Activated T-cell treated with anti-CD3 and anti-CD28 coated beads for 24 hours (primary cell): Measurements from ENCODE around the gene IKZF2.

Source experiments
- DNase-seq: peaks from one replicate; pipeline ENCODE4 v3.0.0-alpha.2; 2020; ENCODE audit warnings: low read depth

IKZF2 gene

DNA sequence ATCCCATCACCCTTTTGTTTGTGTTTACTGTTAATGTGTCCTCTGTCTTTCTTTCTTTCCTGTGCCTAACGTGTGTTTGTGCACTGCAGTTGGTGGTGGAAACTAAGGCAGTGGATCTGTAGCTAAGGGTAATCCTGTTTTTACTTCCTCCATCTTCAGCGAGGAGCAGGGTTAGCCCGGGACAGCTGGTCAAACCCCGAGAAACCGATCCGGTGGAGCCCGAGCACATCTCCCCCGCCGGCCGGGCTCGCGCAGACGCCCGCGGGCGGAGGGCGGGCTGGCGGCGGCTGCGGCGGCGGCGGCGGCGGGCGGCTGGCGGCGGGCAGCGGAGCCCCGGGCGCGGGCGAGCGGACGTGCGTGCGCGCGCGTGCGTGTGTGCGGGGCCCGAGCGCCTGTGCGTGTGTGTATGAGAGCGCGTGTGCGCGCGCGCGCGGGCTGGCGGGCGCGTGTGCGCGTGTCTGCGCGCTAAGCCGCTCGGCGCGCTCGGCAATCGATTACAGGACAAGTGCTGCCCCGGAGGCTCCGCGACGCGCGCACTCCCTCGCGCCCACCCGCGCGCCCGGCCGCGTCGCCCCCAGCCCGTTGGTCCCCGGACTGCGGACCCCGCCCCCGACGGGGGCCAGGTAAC lies at the start of gene IKZF2:
TSS of gene IKZF2 (minus strand) at position 176 of the 628 bp plus-strand sequence. CDS start 2,983 bp downstream, outside the sequence.
- peak; percentile 59 for DNase-seq

DNA sequence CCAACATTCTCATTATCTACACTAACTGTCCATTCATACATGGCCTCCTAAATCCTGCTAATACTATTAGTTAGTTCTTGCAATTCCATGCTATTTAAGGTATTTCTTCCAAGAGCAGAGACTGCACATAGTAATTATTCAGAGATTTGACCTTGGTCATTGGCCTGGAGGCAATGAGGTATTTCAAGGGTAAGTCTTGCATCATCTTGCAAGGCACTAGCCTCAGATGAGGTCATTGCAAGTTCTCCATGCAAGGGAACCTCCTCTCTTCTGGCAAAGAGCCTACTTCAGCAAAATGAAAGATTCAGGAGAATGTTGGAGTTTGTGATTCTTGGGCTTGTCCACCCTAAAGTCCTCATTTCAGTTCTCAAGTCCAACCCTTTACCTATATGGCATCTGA lies 48.5 kb upstream of the IKZF2 start:
- no peak for DNase-seq

DNA sequence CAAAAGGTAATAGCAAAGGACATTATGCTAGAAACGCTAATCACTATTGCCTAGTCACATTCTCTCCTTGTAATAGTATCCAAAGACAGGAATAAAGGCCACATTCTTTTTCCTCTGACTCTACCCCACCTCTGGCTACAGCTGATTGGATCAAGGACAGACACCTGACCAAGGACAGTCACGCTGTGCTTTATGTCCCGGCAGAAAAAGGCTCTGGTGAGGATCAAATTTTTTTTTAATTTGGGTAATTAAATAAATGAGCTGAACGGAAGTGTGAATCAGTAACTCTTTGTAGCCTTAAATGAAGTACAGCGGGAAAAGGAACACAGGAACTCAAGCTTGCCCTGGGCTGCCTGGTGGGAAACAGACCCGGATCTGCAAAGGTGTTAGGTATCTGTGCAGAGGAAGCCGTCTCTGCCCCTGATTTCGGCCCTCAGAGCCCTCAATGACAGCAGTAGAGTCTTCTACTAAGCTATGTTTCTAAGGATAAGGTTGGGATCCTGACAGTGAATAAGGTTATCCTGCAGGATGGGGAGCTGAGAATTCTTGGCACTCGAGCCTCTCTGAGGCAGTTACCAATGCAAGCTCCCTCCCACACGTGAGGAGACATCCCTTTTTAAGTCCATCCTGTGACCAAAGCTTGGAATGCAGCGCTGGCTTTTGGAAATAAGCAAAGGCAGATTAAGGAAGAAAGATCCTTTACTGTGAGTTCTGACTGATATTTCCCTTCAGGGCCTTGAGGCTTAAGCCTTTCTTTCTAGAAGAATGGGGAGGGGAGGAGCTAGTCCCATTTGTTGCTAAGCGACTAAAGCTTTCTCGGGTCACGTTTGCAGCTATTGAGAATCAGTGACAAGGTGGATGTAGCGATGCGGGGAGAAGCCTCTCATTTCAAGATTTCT lies 37.8 kb upstream of the IKZF2 start:
- no peak for DNase-seq

GRCh38 chr2:213188533-213188867 lies 37.1 kb upstream of the IKZF2 start:
- no peak for DNase-seq

GRCh38 chr2:213187833-213188532 lies 36.6 kb upstream of the IKZF2 start:
- no peak for DNase-seq

- DNase-seq, result no peak
Measured at GRCh38 chr2:213187386-213187785, 36.0 kb upstream of the IKZF2 start.

DNA sequence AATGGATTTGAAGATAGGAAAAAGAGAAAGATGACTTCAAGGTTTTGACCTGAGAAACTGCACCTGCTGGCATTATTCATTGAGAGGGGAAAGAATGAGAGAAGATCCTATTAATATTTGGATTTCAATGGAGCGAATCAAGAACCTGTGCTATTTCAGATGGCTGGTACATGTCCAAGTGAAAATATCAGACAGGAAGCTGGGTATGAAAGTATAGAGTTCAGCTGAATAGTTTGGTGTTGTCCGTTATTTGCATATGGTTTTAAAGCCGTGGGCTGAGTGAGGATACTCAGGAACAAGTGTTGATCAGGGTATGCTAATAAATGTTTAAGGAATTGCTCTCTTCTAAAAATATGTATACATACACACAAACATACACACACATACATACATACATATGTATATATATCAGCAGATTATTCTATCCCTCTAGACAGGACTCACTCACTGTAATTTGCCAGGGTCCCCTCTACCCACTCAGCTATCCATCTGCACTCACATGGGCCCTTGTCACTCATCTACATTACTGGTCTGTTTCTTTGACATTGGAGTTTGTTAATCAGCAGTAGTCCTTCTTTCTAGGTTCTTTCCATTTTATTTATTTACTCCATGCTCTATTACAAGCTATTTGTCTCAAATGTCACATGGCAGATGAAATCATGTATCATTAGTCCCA lies 33.9 kb upstream of the IKZF2 start:
- no peak for DNase-seq

- no peak for DNase-seq
Measured at GRCh38 chr2:213181712-213182111, 30.3 kb upstream of the IKZF2 start.

DNA sequence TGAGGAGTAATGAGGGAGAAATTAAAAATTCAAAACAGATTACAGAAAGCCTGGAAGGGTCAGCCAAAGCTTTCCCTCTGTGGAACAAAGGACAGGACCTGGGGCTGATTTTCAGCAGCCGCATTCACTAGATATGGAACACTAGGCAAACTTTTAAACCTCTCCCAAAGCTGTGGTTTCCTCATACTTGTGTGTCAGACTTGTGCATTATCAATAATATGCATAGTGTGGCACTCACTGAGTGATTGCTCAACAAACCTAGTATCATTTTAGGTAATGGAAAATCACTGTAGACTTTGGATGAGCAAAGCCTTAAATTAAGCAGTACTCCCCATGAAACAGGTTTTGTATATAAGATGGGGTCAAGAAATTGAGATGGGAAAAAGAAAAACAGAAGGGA lies 26.3 kb upstream of the IKZF2 start:
- DNase-seq, result no peak

DNA sequence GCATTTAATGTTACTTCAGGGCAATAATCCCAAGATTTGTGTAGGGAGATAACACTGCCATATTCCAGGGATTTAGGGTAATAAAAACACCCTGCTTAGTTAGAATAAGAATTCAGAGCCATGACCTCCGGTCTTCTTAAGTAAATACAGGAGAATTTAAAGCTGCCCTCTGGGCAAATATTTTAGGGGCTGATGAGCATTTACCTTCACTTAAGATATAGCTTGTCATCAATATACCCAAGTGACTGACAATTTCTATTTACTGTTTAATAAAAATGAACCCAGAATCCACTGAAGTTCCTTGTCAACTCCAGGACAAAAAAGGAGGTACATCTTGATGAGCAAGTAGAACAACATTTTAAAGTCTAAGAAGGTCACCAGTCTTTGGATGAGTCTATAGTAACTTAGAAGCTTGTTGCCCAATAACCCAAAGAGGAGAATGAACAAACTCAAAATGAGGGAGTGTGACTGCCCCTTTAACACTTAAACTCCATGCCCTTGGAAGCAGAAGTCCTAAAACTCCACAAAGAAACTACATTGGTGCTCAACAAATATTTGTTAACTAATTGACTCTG lies 24.3 kb upstream of the IKZF2 start:
- DNase-seq, result no peak

GRCh38 chr2:213172641-213173040 lies 21.2 kb upstream of the IKZF2 start:
- DNase-seq, result no peak

GRCh38 chr2:213171147-213171546 lies 19.7 kb upstream of the IKZF2 start:
- DNase-seq, result no peak

DNA sequence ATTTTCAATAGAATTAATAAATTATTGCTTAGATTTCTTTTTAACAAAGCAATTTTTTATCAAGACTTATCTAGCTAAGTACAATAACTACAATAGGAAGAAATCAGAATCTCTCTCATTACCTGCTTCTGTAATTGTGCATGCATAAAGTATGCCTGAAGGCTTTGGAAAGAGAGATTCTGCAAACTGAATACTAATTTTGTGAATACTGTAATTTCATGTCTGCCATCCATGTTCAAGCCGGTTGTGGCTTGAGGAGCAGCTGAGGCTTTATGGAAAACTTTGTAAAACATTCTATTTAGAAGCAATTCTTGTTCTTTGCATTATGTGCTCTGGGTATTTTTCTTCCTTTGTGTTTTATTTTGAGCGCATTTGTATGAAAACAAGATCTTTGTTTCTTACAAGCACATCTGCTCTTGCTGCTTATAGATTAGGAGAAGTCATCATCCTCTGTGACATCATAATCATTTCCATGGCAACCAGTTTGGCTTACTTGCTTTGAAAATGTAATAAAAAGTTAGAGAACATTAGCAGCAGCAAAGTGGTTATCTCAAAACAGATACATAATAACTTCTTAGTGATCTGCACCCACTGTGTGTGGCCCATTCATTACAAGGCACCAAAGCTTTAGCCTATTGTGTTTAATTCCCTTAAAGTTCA lies 16.0 kb upstream of the IKZF2 start:
- no peak for DNase-seq

DNA sequence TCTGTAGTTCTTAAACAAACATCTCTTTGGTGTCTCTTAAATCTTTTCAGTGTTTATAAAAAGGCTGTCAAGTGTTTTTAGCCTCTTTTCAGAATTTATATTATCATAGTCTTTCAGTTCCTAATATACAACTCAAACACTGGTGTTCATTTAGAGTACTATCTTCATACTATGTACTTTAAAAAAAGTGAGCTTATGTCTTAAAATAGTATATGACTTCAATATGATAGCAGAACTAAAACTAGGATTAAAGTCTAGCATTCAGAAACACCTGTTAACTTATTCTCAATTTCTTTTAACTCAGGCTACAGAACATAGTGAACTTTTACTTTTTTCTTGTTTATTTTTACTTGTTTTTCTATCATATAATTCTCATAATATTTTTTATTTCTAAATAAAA lies 14.7 kb upstream of the IKZF2 start:
- no peak for DNase-seq

DNA sequence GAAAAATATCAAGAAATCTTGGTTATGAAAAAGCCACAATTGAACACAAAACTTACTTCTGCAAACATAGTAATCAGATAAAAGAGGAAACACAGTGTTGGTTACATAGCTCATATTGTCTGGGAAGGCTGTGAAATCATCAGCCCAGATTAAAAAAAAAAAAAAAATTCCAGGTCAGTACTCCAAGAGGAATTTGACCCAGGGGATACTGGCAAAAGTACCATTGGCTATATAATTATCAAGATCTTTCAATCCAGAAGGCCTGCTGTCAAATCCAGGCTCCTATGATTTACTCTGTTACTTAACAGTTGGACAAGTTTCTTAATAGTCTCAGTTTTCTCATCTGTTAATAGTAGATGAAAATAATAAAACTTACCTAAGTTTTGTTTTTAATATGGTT lies 12.9 kb upstream of the IKZF2 start:
- DNase-seq, result no peak

- DNase-seq, result no peak
Measured at GRCh38 chr2:213162516-213163118, 11.2 kb upstream of the IKZF2 start.

GRCh38 chr2:213161759-213162515 lies 10.5 kb upstream of the IKZF2 start:
- DNase-seq, result no peak

- no peak for DNase-seq
Measured at GRCh38 chr2:213159768-213160167, 8.4 kb upstream of the IKZF2 start.

- no peak for DNase-seq
Measured at GRCh38 chr2:213157242-213157641, 5.8 kb upstream of the IKZF2 start.

- DNase-seq, result no peak
Measured at GRCh38 chr2:213156717-213157116, 5.3 kb upstream of the IKZF2 start.
